Measurements from ENCODE around the gene CASS4. TPM values are rescaled to one million over a fixed set of nuclear protein-coding genes. Genes with fewer than 3 reads are reported as not detected.
A peak's percentile ranks its signal among the peaks of the same experiment; 100 is the strongest.

CASS4 gene
- total and polyA plus RNA-seq, 9 of the 15 experiments (the other 6 are each of a cell fraction or from before 2014, with no cell fraction given): 8.1 to 53.8 (median 26.7) TPM

DNA sequence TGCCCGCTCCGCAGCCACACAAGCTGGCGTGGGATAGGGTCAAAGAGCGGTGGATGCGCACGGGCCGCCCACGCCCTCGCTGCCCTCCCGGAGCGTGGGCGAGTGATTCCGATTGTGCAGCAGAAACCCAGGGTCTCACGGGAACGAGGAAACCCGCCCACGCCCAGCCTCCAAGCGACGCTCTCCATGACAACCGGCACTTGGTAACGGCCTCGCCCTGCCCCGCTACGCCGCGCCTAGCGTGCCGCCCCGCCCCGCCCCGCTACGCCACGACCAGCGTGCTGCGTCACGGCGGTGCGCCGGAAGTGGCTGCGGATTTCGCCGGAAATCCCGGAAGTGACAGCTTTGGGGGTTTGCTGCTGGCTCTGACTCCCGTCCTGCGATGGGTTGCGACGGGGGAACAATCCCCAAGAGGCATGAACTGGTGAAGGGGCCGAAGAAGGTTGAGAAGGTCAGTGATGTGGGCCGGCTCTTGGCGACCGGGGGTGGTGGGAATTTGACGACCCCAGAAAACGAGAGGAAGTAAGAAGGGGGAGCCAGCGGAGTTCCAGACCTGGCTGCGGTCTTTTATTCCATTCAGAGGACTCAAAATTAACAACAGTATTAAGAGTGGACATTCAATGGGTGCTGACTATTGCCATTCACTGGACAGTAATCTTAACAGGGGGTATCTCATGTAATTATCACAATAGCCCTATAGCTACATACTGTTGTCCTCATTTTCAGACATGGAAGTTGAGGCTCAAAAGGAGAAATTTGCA is 56.4 kb downstream of the CASS4 start, which contains the start of gene RTF2 (continued):
- TF ChIP-seq SAFB (IDR thresholded peaks at IDR 0.05; ENCODE audit: borderline replicate concordance, low read depth, low read length) (peak; percentile 85; the same call in 1 of the 2 replicates), ESRRA (IDR thresholded peaks at IDR 0.05; ENCODE audit: borderline replicate concordance, low read depth) (peak; percentile 72; the same call in 1 of the 2 replicates), TGIF2 (CRISPR knock-in tag; IDR thresholded peaks at IDR 0.05) (no peak), ZNF431 (CRISPR knock-in tag; IDR thresholded peaks at IDR 0.05) (no peak), TRIM24 (IDR thresholded peaks at IDR 0.05) (no peak), CBFA2T2 (conservative IDR thresholded peaks at IDR 0.05) (no peak), JUNB (CRISPR knock-in tag; conservative IDR thresholded peaks at IDR 0.05) (no peak), RBFOX2 (IDR thresholded peaks at IDR 0.05; ENCODE audit: low read depth, low read length) (peak; percentile 85), HNRNPUL1 (IDR thresholded peaks at IDR 0.05; ENCODE audit: low read length) (no peak), RBBP5 (IDR thresholded peaks at IDR 0.05; ENCODE audit: borderline replicate concordance, insufficient read depth, low read length, poor library complexity, severe bottlenecking) (peak; percentile 83)
- TF ChIP-seq, protein P1, sequence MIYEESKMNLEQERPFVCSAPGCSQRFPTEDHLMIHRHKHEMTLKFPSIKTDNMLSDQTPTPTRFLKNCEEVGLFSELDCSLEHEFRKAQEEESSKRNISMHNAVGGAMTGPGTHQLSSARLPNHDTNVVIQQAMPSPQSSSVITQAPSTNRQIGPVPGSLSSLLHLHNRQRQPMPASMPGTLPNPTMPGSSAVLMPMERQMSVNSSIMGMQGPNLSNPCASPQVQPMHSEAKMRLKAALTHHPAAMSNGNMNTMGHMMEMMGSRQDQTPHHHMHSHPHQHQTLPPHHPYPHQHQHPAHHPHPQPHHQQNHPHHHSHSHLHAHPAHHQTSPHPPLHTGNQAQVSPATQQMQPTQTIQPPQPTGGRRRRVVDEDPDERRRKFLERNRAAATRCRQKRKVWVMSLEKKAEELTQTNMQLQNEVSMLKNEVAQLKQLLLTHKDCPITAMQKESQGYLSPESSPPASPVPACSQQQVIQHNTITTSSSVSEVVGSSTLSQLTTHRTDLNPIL (CRISPR knock-in tag; IDR thresholded peaks at IDR 0.05): no peak
- TF ChIP-seq, protein P2, sequence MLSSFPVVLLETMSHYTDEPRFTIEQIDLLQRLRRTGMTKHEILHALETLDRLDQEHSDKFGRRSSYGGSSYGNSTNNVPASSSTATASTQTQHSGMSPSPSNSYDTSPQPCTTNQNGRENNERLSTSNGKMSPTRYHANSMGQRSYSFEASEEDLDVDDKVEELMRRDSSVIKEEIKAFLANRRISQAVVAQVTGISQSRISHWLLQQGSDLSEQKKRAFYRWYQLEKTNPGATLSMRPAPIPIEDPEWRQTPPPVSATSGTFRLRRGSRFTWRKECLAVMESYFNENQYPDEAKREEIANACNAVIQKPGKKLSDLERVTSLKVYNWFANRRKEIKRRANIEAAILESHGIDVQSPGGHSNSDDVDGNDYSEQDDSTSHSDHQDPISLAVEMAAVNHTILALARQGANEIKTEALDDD (IDR thresholded peaks at IDR 0.05): no peak
- TF ChIP-seq, protein P3, sequence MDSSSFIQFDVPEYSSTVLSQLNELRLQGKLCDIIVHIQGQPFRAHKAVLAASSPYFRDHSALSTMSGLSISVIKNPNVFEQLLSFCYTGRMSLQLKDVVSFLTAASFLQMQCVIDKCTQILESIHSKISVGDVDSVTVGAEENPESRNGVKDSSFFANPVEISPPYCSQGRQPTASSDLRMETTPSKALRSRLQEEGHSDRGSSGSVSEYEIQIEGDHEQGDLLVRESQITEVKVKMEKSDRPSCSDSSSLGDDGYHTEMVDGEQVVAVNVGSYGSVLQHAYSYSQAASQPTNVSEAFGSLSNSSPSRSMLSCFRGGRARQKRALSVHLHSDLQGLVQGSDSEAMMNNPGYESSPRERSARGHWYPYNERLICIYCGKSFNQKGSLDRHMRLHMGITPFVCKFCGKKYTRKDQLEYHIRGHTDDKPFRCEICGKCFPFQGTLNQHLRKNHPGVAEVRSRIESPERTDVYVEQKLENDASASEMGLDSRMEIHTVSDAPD (CRISPR knock-in tag; IDR thresholded peaks at IDR 0.05): no peak
- TF ChIP-seq, protein P4, sequence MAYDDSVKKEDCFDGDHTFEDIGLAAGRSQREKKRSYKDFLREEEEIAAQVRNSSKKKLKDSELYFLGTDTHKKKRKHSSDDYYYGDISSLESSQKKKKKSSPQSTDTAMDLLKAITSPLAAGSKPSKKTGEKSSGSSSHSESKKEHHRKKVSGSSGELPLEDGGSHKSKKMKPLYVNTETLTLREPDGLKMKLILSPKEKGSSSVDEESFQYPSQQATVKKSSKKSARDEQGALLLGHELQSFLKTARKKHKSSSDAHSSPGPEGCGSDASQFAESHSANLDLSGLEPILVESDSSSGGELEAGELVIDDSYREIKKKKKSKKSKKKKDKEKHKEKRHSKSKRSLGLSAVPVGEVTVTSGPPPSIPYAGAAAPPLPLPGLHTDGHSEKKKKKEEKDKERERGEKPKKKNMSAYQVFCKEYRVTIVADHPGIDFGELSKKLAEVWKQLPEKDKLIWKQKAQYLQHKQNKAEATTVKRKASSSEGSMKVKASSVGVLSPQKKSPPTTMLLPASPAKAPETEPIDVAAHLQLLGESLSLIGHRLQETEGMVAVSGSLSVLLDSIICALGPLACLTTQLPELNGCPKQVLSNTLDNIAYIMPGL (CRISPR knock-in tag; IDR thresholded peaks at IDR 0.05): 0 out of 2 replicates have a peak, but pooled peaks have one; percentile 40
- TF ChIP-seq, protein P5, sequence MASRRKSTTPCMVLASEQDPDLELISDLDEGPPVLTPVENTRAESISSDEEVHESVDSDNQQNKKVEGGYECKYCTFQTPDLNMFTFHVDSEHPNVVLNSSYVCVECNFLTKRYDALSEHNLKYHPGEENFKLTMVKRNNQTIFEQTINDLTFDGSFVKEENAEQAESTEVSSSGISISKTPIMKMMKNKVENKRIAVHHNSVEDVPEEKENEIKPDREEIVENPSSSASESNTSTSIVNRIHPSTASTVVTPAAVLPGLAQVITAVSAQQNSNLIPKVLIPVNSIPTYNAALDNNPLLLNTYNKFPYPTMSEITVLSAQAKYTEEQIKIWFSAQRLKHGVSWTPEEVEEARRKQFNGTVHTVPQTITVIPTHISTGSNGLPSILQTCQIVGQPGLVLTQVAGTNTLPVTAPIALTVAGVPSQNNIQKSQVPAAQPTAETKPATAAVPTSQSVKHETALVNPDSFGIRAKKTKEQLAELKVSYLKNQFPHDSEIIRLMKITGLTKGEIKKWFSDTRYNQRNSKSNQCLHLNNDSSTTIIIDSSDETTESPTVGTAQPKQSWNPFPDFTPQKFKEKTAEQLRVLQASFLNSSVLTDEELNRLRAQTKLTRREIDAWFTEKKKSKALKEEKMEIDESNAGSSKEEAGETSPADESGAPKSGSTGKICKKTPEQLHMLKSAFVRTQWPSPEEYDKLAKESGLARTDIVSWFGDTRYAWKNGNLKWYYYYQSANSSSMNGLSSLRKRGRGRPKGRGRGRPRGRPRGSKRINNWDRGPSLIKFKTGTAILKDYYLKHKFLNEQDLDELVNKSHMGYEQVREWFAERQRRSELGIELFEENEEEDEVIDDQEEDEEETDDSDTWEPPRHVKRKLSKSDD (conservative IDR thresholded peaks at IDR 0.05; ENCODE audit: low read length): no peak
- TF ChIP-seq, protein P6, sequence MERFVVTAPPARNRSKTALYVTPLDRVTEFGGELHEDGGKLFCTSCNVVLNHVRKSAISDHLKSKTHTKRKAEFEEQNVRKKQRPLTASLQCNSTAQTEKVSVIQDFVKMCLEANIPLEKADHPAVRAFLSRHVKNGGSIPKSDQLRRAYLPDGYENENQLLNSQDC (CRISPR knock-in tag; IDR thresholded peaks at IDR 0.05): no peak
- TF ChIP-seq, protein P7, sequence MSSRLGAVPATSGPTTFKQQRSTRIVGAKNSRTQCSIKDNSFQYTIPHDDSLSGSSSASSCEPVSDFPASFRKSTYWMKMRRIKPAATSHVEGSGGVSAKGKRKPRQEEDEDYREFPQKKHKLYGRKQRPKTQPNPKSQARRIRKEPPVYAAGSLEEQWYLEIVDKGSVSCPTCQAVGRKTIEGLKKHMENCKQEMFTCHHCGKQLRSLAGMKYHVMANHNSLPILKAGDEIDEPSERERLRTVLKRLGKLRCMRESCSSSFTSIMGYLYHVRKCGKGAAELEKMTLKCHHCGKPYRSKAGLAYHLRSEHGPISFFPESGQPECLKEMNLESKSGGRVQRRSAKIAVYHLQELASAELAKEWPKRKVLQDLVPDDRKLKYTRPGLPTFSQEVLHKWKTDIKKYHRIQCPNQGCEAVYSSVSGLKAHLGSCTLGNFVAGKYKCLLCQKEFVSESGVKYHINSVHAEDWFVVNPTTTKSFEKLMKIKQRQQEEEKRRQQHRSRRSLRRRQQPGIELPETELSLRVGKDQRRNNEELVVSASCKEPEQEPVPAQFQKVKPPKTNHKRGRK (tag; IDR thresholded peaks at IDR 0.05): no peak
